HCT116 (cell line): Measurements from ENCODE around the gene IQCB1. TPM values are rescaled to one million over a fixed set of nuclear protein-coding genes. Genes with fewer than 3 reads are reported as not detected.

Experiments
- ATAC-seq: fragments of 200-7000 bp; cut with Tn5 transposase; 2 replicates; pipeline ENCODE4 v1.9.1; 2020; ENCODE audit warnings: mild to moderate bottlenecking, moderate library complexity
- BruUV-seq: library from RNA; stranded (reverse); fragments of 400-500 nt; replicated peaks from 2 replicates; lab custom pipeline; 2021; lab: Mats Ljungman, UMichigan
- CTCF ChIA-PET: fragments of 300-600 bp; sonication (Branson Sonifier 250); formaldehyde crosslinking; loops from one replicate; lab custom pipeline; 2021; ENCODE audit warnings: antibody characterized with exemption; lab: Charles Lee
- POLR2A ChIA-PET: fragments of 300-600, 350-600 bp; sonication (Branson Sonifier 250); formaldehyde crosslinking; loops from one replicate; lab custom pipeline; 2021; ENCODE audit warnings: antibody characterized with exemption; lab: Charles Lee
- RAD21 ChIA-PET, 2 experiments: fragments of 300-600 bp; sonication (Branson Sonifier 250); formaldehyde crosslinking; loops; one replicate each; lab custom pipeline; 2023; ENCODE audit warnings: low total read pairs in 2 of 2; ENCODE audit not compliant: uncharacterized antibody in 2 of 2, unreplicated experiment in 2 of 2, low non-redundant PET in 1 of 2; lab: Charles Lee
- DNase-seq: peaks from one replicate; pipeline ENCODE4 v3.0.0-alpha.2; 2010; ENCODE audit warnings: low read depth, low spot score
- H2AFZ ChIP-seq: fragments of 200-600 bp; shearing (Covaris generic), sonication (generic); 2 replicates; pipeline ENCODE4 v1.6.1; 2017; ENCODE audit warnings: low read depth, mixed run types, mixed read lengths, antibody characterized with exemption, low read length; ENCODE audit not compliant: poor library complexity, severe bottlenecking
- H3K27ac ChIP-seq: 2 replicates; pipeline ENCODE4 v1.5.1; 2012; ENCODE audit warnings: low read depth, low read length
- H3K27me3 ChIP-seq: fragments of 200-600 bp; sonication (generic); 2 replicates; pipeline ENCODE4 v1.6.1; 2016; ENCODE audit warnings: mixed run types, low read length, mixed read lengths; ENCODE audit not compliant: insufficient read depth
- H3K36me3 ChIP-seq, 2 experiments: fragments of 200-500 bp in 1 of 2; fragments of 200-600 bp in 1 of 2; sonication (Bioruptor generic) in 1 of 2; sonication (generic) in 1 of 2; 2 replicates each; pipeline versions ENCODE4 v1.5.1 to v1.6.1; 2014 to 2016; ENCODE audit warnings: low read length in 2 of 2, inconsistent platforms in 1 of 2, mixed read lengths in 1 of 2, mixed run types in 1 of 2; ENCODE audit not compliant: insufficient read depth in 2 of 2, control insufficient read depth in 1 of 2
- H3K4me1 ChIP-seq, 2 experiments: fragments of 200-600 bp in 1 of 2; sonication (generic) in 1 of 2; 2 replicates each; pipeline versions ENCODE4 v1.5.1 to v1.6.1; 2012 to 2017; ENCODE audit warnings: low read length in 2 of 2, inconsistent platforms in 1 of 2, mild to moderate bottlenecking in 1 of 2, mixed read lengths in 1 of 2, mixed run types in 1 of 2, moderate library complexity in 1 of 2; ENCODE audit not compliant: insufficient read depth in 2 of 2, control insufficient read depth in 1 of 2
- H3K4me2 ChIP-seq: fragments of 200-600 bp; sonication (generic); 2 replicates; pipeline ENCODE4 v1.6.1; 2017; ENCODE audit warnings: mixed run types, low read length, mixed read lengths
- H3K4me3 ChIP-seq, 2 experiments: fragments of 200-600 bp in 1 of 2; sonication (generic) in 1 of 2; replicated peaks in 1 of 2; 2 replicates each; pipeline ENCODE4 v1.5.1; 2011 to 2016; ENCODE audit warnings: low read length in 2 of 2, control low read depth in 1 of 2, low read depth in 1 of 2, mild to moderate bottlenecking in 1 of 2, mixed read lengths in 1 of 2, mixed run types in 1 of 2
- H3K79me2 ChIP-seq: fragments of 200-600 bp; sonication (generic); 2 replicates; pipeline ENCODE4 v1.6.1; 2017; ENCODE audit warnings: mild to moderate bottlenecking, mixed run types, low read length, moderate library complexity, mixed read lengths; ENCODE audit not compliant: insufficient read depth
- H3K9ac ChIP-seq: fragments of 200-600 bp; sonication (generic); 2 replicates; pipeline ENCODE4 v1.6.1; 2016; ENCODE audit warnings: low read length, mixed read lengths
- H3K9me2 ChIP-seq: fragments of 200-600 bp; sonication (generic), shearing (Covaris generic); 2 replicates; pipeline ENCODE4 v1.6.1; 2017; ENCODE audit warnings: mixed run types, mild to moderate bottlenecking, moderate library complexity; ENCODE audit not compliant: insufficient read depth
- H3K9me3 ChIP-seq, 2 experiments: fragments of 200-500 bp in 1 of 2; fragments of 200-600 bp in 1 of 2; sonication (Bioruptor generic) in 1 of 2; sonication (generic) in 1 of 2; 2 replicates each; pipeline ENCODE4 v1.6.1; 2014 to 2017; ENCODE audit warnings: low read length in 2 of 2, mixed read lengths in 2 of 2, inconsistent platforms in 1 of 2, low read depth in 1 of 2, mild to moderate bottlenecking in 1 of 2, mixed run types in 1 of 2, moderate library complexity in 1 of 2; ENCODE audit not compliant: control insufficient read depth in 1 of 2, insufficient read depth in 1 of 2
- H4K20me1 ChIP-seq: fragments of 200-600 bp; sonication (generic), shearing (Covaris generic); 2 replicates; pipeline ENCODE4 v1.6.1; 2017; ENCODE audit warnings: mixed run types, mild to moderate bottlenecking, moderate library complexity; ENCODE audit not compliant: insufficient read depth
- CBX3 ChIP-seq: IDR thresholded peaks from 2 replicates; pipeline ENCODE4 v1.6.1; 2012; ENCODE audit warnings: low read depth
- CEBPB ChIP-seq: IDR thresholded peaks from 2 replicates; pipeline ENCODE4 v1.6.1; 2012; ENCODE audit warnings: low read depth
- CTCF ChIP-seq, 3 experiments: fragments of 200-600 bp in 1 of 3; sonication (generic) in 1 of 3; IDR thresholded peaks in 2 of 3; conservative IDR thresholded peaks in 1 of 3; 2 replicates each; pipeline ENCODE4 v1.5.1; 2012 to 2017; ENCODE audit warnings: low read depth in 2 of 3, low read length in 2 of 3, antibody characterized with exemption in 1 of 3, borderline replicate concordance in 1 of 3, control low read depth in 1 of 3, mild to moderate bottlenecking in 1 of 3, mixed read lengths in 1 of 3, mixed run types in 1 of 3, moderate library complexity in 1 of 3; ENCODE audit not compliant: insufficient read depth in 1 of 3
- ELF1 ChIP-seq: IDR thresholded peaks from 2 replicates; pipeline ENCODE4 v1.6.1; 2012; ENCODE audit warnings: low read depth, borderline replicate concordance
- FOSL1 ChIP-seq: IDR thresholded peaks from 2 replicates; pipeline ENCODE4 v1.6.1; 2012; ENCODE audit warnings: low read depth
- REST ChIP-seq: IDR thresholded peaks from 2 replicates; pipeline ENCODE4 v1.6.1; 2012; ENCODE audit warnings: low read depth
- SIN3A ChIP-seq: IDR thresholded peaks from 2 replicates; pipeline ENCODE4 v1.6.1; 2012; ENCODE audit warnings: low read depth
- SRF ChIP-seq: IDR thresholded peaks from 2 replicates; pipeline ENCODE4 v1.6.1; 2012; ENCODE audit warnings: low read depth
- intact Hi-C: fragments of 100-400 bp; cut with micrococcal nuclease; formaldehyde crosslinking; loops from 2 replicates; pipeline ENCODE4 v1.10.0; 2022
- total RNA-seq: library from RNA; stranded (reverse); gene quantifications from one replicate; pipeline ENCODE4 v1.2.1, GENCODE V29; 2021; ENCODE audit not compliant: unreplicated experiment

The IQCB1 gene
- total RNA-seq, 1 experiment from 2014 or later: 22.2 TPM

- peak overlapping the region; percentile 97 for H3K4me2 ChIP-seq
- H2AFZ ChIP-seq: no peak overlapping the region
- TF ChIP-seq CBX3 (no peak), SRF (no peak), REST (no peak)
- intact Hi-C loops: loop anchor here (5.0 kb wide), 1 partner anchor 289 kb away; the partner anchor contains the start of gene POLQ
- H3K9me2 ChIP-seq: no peaks in the 10 kb centered on the region
- no peak for ATAC-seq
- peaks cover 0 to 15% of the 10 kb centered on the region in 2 experiments; a peak in 2 of 4 replicates for H3K4me1 ChIP-seq
- peak overlapping the region; percentile 82 to 94; a peak in 2 of 4 replicates for H3K4me3 ChIP-seq
- ChIA-PET CTCF (no interaction called here), POLR2A (no interaction called here), RAD21 (no interaction called here)
- no peak for DNase-seq
- H4K20me1 ChIP-seq: no peaks in the 10 kb centered on the region
- H3K27ac ChIP-seq: no peak overlapping the region
- no peaks in the 10 kb centered on the region for H3K9me3 ChIP-seq
- no peaks in the 10 kb centered on the region; the same call in 1 of the 2 replicates for H3K27me3 ChIP-seq
- BruUV-seq: no TSS peak
- peaks cover 0 to 17% of the 10 kb centered on the region in 2 experiments; a peak in 2 of 4 replicates for H3K36me3 ChIP-seq
- H3K9ac ChIP-seq: no peak overlapping the region
- peaks cover 36% of the 10 kb centered on the region for H3K79me2 ChIP-seq
These were observed 1.2 kb upstream of the IQCB1 start for GRCh38 chr3:121836064-121836463.

GRCh38 chr3:121835465-121835801, 573 bp upstream of the IQCB1 start:
- DNase-seq: peak; percentile 3
- Histone ChIP-seq H3K79me2 (peaks cover 42% of the 10 kb centered on the region), H3K4me2 (peak overlapping the region; percentile 97), H3K27ac (no peak overlapping the region), H3K9ac (peak overlapping the region; percentile 91), H3K4me1 (peaks cover 0 to 15% of the 10 kb centered on the region in 2 experiments; a peak in 2 of 4 replicates), H3K9me3 (no peaks in the 10 kb centered on the region), H4K20me1 (no peaks in the 10 kb centered on the region), H3K27me3 (no peaks in the 10 kb centered on the region; the same call in 1 of the 2 replicates), H3K9me2 (no peaks in the 10 kb centered on the region), H3K36me3 (peaks cover 0 to 17% of the 10 kb centered on the region in 2 experiments; a peak in 2 of 4 replicates), H2AFZ (peak overlapping the region; percentile 79), H3K4me3 (peak overlapping the region; percentile 82 to 94)
- CTCF ChIA-PET: no interaction called here
- peak; percentile 13; the same call in 1 of the 2 replicates for ATAC-seq
- TF ChIP-seq FOSL1 (no peak), ELF1 (no peak), CEBPB (no peak), CTCF (IDR thresholded peaks at IDR 0.05 in 2 of 3, conservative IDR thresholded peaks at IDR 0.05 in 1 of 3; ENCODE audit: borderline replicate concordance in 1 of 3, insufficient read depth in 1 of 3, low read depth in 2 of 3, low read length in 2 of 3) (no peak), SIN3A (0 out of 2 replicates have a peak, but pooled peaks have one; percentile 8)
- BruUV-seq: TSS peak; percentile 83
- RAD21 ChIA-PET: no interaction called here
- POLR2A ChIA-PET: no interaction called here
- intact Hi-C loops: loop anchor here (5.0 kb wide), 1 partner anchor 288 kb away; the partner anchor contains the start of gene POLQ
